NOMO-1 (cell line): Measurements from ENCODE around the gene GPHN.
"Not testable (repeated sequence)": the region's sequence is repeated elsewhere in the genome, so short reads cannot be mapped to it uniquely, and the experiment has no call there.

Experiments
- DNase-seq, 2 experiments: peaks; one replicate each; lab custom pipeline; 2025; ENCODE audit not compliant: unreplicated experiment in 2 of 2; lab: John Stamatoyannopoulos, UW

GPHN gene

GRCh38 chr14:66501592-66501991 lies 6.4 kb upstream of the GPHN start:
- no peak for DNase-seq

- not testable (repeated sequence) for DNase-seq
Measured at GRCh38 chr14:66502836-66503235, 5.1 kb upstream of the GPHN start.

GRCh38 chr14:66503532-66503931 lies 4.4 kb upstream of the GPHN start:
- DNase-seq, result no peak

- peak in 1 of 2 experiments; percentile 49 for DNase-seq
Measured at GRCh38 chr14:66507181-66507721, 696 bp upstream of the GPHN start.

- DNase-seq, result no peak
Measured at GRCh38 chr14:66508547-66508845, 549 bp downstream of the GPHN start.

GRCh38 chr14:66508846-66509621 lies 1.1 kb downstream of the GPHN start:
- peak; percentile 6 to 11 for DNase-seq

GRCh38 chr14:66509874-66510273 lies 1.9 kb downstream of the GPHN start:
- no peak for DNase-seq

- DNase-seq, result no peak
Measured at GRCh38 chr14:66511849-66512248, 3.9 kb downstream of the GPHN start.

GRCh38 chr14:66514213-66514612 lies 6.3 kb downstream of the GPHN start:
- peak; percentile 61 to 89 for DNase-seq

GRCh38 chr14:66530526-66530925 lies 22.6 kb downstream of the GPHN start:
- no peak for DNase-seq

- no peak for DNase-seq
Measured at GRCh38 chr14:66539034-66539433, 31.1 kb downstream of the GPHN start.

GRCh38 chr14:66540038-66540437 lies 32.1 kb downstream of the GPHN start:
- DNase-seq, result no peak

- no peak for DNase-seq
Measured at GRCh38 chr14:66541627-66542026, 33.7 kb downstream of the GPHN start.

- no peak for DNase-seq
Measured at GRCh38 chr14:66543996-66544395, 36.0 kb downstream of the GPHN start.

- DNase-seq, result not testable (repeated sequence)
Measured at GRCh38 chr14:66545191-66545590, 37.2 kb downstream of the GPHN start.

- DNase-seq, result not testable (repeated sequence)
Measured at GRCh38 chr14:66545751-66546150, 37.8 kb downstream of the GPHN start.

- DNase-seq, result no peak
Measured at GRCh38 chr14:66563731-66564130, 55.8 kb downstream of the GPHN start.

GRCh38 chr14:66568220-66568619 lies 60.3 kb downstream of the GPHN start:
- no peak for DNase-seq

- DNase-seq, result peak in 1 of 2 experiments; percentile 9
Measured at GRCh38 chr14:66572826-66573225, 64.9 kb downstream of the GPHN start.

GRCh38 chr14:66575014-66575413 lies 67.1 kb downstream of the GPHN start:
- DNase-seq, result no peak

GRCh38 chr14:66575939-66576338 lies 68.0 kb downstream of the GPHN start:
- no peak for DNase-seq

GRCh38 chr14:66587753-66588152 lies 79.8 kb downstream of the GPHN start:
- not testable (repeated sequence) for DNase-seq

GRCh38 chr14:66595394-66595793 lies 87.4 kb downstream of the GPHN start:
- DNase-seq, result no peak
